ENCODE measurements around the gene ANKLE1.

ANKLE1 gene

DNA sequence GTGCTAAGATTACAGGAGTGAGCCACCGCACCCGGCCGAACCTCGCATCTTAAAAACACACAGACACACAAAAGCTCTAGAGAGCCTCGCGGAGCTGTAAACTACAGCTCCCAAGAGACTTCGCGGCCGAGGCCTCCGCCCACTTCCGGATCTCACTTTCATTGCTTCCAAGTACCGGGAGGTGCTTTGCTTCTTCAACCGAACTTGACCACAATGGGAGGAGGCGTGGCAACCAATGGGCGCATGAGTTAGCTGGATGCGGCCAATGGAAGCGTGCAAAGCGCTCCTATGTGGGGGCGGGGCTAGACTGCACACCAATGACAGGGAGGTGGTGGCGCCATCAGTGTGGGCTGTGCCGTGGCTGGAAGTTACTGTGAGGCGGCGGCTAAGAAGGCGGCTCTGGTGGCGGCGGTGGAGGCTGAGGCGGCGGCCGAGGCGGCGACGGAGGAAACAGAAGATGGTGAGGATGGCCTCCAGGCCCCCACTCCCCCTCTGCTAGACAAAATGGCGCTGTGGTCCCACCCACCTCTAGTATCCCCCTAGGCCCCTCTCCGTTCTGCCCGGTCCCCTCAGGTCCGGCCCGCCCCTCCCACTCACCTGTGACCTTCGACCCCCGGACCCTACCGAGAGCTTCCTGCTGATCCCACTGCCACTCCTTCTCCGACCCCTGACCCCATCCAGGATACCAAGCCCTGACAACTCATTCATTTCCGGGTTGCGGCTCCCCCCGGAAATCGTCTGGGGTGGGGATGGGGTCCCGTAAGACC lies 27.7 kb downstream of the ANKLE1 start, which contains the start of gene DDA1:
Gene DDA1 (plus strand): TSS at position 366 of the 767 bp plus-strand sequence. CDS start 92 bp downstream, at position 458.
- H3K4me3 Mint-ChIP-seq: peak within 1 kb of the TSS; percentile 99

DNA sequence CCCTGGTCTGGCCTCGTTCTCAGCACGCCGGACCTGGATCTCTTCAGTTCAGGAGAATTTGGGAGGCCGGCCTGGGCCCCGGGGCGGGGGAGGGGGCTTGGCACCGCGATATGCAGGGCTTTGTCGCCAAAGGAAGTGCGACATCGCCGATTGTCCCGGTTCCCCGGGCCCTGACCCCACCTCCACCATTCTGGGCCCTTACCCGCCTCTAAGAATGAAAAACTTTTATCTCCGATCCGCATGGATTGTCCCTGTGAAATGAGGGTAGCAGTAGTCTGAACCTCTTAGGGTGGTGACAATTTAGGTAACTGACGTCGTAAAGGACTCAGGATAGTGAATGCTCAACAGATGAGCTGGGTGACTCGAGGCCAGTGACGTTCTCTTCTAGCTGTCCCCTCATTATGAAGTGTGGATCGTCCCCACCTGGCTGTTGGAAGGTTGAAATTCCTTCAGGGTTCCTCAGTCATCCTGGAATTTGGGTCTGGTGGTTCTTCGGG lies 28.3 kb downstream of the ANKLE1 start:
- no peaks in the 10 kb centered on the region for H3K27me3 Mint-ChIP-seq
- H3K27ac Mint-ChIP-seq: peak overlapping the region; percentile 97
- H3K4me1 Mint-ChIP-seq: peaks cover 43% of the 10 kb centered on the region
- H3K9me3 Mint-ChIP-seq: no peaks in the 10 kb centered on the region
- no peaks in the 10 kb centered on the region for H3K36me3 Mint-ChIP-seq
- H3K4me3 Mint-ChIP-seq: peak overlapping the region; percentile 99

More for the DNA sequence above, 27.7 kb downstream of the ANKLE1 start, which contains the start of gene DDA1:
- H3K9me3 Mint-ChIP-seq: no peaks in the 10 kb centered on the region
- no peaks in the 10 kb centered on the region for H3K36me3 Mint-ChIP-seq
- no peaks in the 10 kb centered on the region for H3K27me3 Mint-ChIP-seq
- H3K27ac Mint-ChIP-seq: peak within 1 kb of the TSS; percentile 97
- H3K4me1 Mint-ChIP-seq: peaks cover 50% of the 10 kb centered on the region

GRCh38 chr19:17311455-17312188 lies 29.9 kb downstream of the ANKLE1 start:
- no peak overlapping the region for H3K27ac Mint-ChIP-seq
- H3K36me3 Mint-ChIP-seq: peaks cover 2% of the 10 kb centered on the region
- no peaks in the 10 kb centered on the region for H3K9me3 Mint-ChIP-seq
- H3K4me3 Mint-ChIP-seq: peak overlapping the region; percentile 62
- peaks cover 35% of the 10 kb centered on the region for H3K4me1 Mint-ChIP-seq
- H3K27me3 Mint-ChIP-seq: no peaks in the 10 kb centered on the region

- peaks cover 2% of the 10 kb centered on the region for H3K36me3 Mint-ChIP-seq
- H3K27me3 Mint-ChIP-seq: no peaks in the 10 kb centered on the region
- H3K4me3 Mint-ChIP-seq: no peak overlapping the region
- no peak overlapping the region for H3K27ac Mint-ChIP-seq
- peaks cover 33% of the 10 kb centered on the region for H3K4me1 Mint-ChIP-seq
- H3K9me3 Mint-ChIP-seq: no peaks in the 10 kb centered on the region
Observed at GRCh38 chr19:17312189-17313113, 30.8 kb downstream of the ANKLE1 start.

GRCh38 chr19:17314007-17314593 lies 32.4 kb downstream of the ANKLE1 start:
- H3K4me3 Mint-ChIP-seq: no peak overlapping the region
- no peaks in the 10 kb centered on the region for H3K9me3 Mint-ChIP-seq
- no peaks in the 10 kb centered on the region for H3K27me3 Mint-ChIP-seq
- peaks cover 2% of the 10 kb centered on the region for H3K36me3 Mint-ChIP-seq
- H3K4me1 Mint-ChIP-seq: peaks cover 23% of the 10 kb centered on the region
- H3K27ac Mint-ChIP-seq: no peak overlapping the region

GRCh38 chr19:17318966-17319365 lies 37.3 kb downstream of the ANKLE1 start:
- H3K9me3 Mint-ChIP-seq: no peaks in the 10 kb centered on the region
- H3K4me3 Mint-ChIP-seq: no peak overlapping the region
- H3K27me3 Mint-ChIP-seq: no peaks in the 10 kb centered on the region
- no peak overlapping the region for H3K27ac Mint-ChIP-seq
- peaks cover 2% of the 10 kb centered on the region for H3K36me3 Mint-ChIP-seq
- no peaks in the 10 kb centered on the region for H3K4me1 Mint-ChIP-seq

DNA sequence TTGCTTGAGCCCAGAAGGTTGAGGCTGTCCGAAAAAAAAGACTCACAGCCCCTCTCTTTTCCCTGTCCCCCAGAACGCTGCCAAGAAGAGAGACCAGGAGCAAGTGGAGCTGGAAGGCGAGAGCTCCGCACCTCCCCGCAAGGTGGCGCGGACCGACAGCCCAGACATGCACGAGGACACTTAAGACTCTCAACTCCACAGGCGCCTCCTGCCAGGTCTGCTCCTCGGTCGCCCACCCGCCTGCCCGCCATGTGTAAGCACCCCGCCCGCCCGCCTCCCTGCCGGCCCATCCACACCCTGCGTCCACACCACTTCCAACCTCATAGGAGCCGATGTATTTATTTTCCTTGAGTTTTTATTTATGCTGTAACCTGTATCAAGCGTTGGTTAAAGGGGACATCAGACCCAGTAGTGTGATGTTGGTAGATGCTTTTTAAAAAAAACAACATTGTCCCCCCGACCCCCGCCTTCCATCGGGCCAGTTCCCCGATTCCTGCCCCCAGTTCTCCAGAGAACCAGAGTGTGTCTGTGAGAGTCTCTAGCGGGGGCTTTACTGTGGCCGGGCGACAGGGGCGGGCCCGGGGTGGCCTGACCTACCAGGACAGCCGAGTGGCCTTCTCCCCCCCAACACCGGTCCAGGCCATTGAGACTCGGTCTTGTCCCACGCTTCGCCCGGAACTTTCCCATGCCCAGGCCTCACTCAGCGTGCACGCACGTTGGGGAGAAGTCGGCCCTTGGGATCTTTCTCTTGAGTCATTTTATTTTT lies 38.0 kb downstream of the ANKLE1 start:
- H3K27me3 Mint-ChIP-seq: no peaks in the 10 kb centered on the region
- no peak overlapping the region for H3K27ac Mint-ChIP-seq

DNA sequence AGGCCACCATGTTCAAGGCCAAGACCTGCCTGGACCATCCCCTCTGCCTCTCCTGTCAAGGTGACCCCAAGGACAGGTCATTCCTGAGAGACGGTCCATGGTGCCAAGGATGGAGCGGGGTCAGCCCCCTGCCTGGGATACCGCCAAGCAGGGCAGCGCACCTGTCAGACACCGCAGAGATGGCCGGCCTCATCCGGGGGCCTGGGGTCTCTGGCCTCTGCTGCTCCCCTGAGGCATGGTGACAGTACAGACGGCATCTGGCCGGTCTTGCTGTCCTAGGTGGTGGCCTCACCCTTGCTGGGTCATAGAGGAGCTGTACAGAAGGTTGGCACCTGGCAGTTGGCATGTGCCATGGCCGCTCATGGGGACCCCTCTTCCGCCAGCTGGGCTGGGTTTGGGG lies 38.7 kb downstream of the ANKLE1 start:
- Mint-ChIP-seq H3K9me3 (no peaks in the 10 kb centered on the region), H3K27me3 (no peaks in the 10 kb centered on the region), H3K4me3 (no peak overlapping the region), H3K36me3 (peaks cover 2% of the 10 kb centered on the region), H3K4me1 (no peaks in the 10 kb centered on the region), H3K27ac (no peak overlapping the region)

More for the DNA sequence above, 38.0 kb downstream of the ANKLE1 start:
- H3K9me3 Mint-ChIP-seq: no peaks in the 10 kb centered on the region
- peaks cover 2% of the 10 kb centered on the region for H3K36me3 Mint-ChIP-seq
- no peaks in the 10 kb centered on the region for H3K4me1 Mint-ChIP-seq
- H3K4me3 Mint-ChIP-seq: no peak overlapping the region

GRCh38 chr19:17321655-17322489 lies 40.2 kb downstream of the ANKLE1 start:
- Mint-ChIP-seq H3K9me3 (no peaks in the 10 kb centered on the region), H3K27me3 (no peaks in the 10 kb centered on the region), H3K27ac (no peak overlapping the region), H3K4me3 (no peak overlapping the region), H3K36me3 (no peaks in the 10 kb centered on the region), H3K4me1 (no peaks in the 10 kb centered on the region)

- H3K27ac Mint-ChIP-seq: no peak overlapping the region
- H3K9me3 Mint-ChIP-seq: no peaks in the 10 kb centered on the region
- no peaks in the 10 kb centered on the region for H3K27me3 Mint-ChIP-seq
- H3K4me1 Mint-ChIP-seq: no peaks in the 10 kb centered on the region
- H3K4me3 Mint-ChIP-seq: no peak overlapping the region
- no peaks in the 10 kb centered on the region for H3K36me3 Mint-ChIP-seq
Observed at GRCh38 chr19:17322854-17323253, 41.2 kb downstream of the ANKLE1 start.

DNA sequence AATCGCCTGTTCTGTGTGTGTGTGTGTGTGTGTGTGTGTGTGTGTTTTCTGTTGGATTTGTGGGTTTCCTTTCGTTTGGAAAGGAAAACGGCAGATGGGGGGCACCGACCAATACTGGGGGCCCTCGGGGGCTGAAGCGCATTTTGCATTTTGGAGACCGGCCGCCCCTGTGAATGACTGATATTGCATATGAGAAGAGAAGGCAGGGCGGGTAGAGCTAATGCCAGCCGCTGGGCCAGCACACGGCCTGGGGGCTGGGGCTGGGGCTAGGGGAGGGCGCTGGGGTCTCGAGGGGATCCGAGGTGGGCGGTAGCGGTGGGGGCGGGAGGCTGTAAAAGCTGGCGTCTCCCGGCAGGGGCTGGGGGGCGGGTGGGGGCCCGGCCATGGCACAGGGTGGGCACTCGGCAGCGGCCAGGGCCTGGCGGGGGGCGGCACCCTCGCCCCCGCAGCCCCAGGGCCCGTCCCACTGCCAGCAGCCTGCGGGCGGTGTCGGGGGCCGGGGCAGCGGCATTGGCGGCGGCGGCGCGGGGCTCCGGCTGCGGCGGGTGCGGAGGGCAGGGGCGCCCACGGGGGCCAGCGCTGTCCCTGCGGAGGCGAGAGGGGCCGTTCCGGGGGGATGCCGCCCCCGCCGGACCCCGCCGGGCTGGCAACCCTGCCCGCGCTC lies 41.7 kb downstream of the ANKLE1 start:
- Mint-ChIP-seq H3K36me3 (no peaks in the 10 kb centered on the region), H3K4me1 (no peaks in the 10 kb centered on the region), H3K27ac (no peak overlapping the region), H3K4me3 (no peak overlapping the region), H3K27me3 (no peaks in the 10 kb centered on the region), H3K9me3 (no peaks in the 10 kb centered on the region)

GRCh38 chr19:17323964-17324332 lies 42.2 kb downstream of the ANKLE1 start:
- H3K27ac Mint-ChIP-seq: no peak overlapping the region
- no peak overlapping the region for H3K4me3 Mint-ChIP-seq
- no peaks in the 10 kb centered on the region for H3K4me1 Mint-ChIP-seq
- no peaks in the 10 kb centered on the region for H3K27me3 Mint-ChIP-seq
- no peaks in the 10 kb centered on the region for H3K36me3 Mint-ChIP-seq
- H3K9me3 Mint-ChIP-seq: no peaks in the 10 kb centered on the region

GRCh38 chr19:17324357-17325114 lies 42.8 kb downstream of the ANKLE1 start:
- Mint-ChIP-seq H3K4me1 (no peaks in the 10 kb centered on the region), H3K27ac (no peak overlapping the region), H3K9me3 (no peaks in the 10 kb centered on the region), H3K4me3 (no peak overlapping the region), H3K36me3 (no peaks in the 10 kb centered on the region), H3K27me3 (no peaks in the 10 kb centered on the region)
